ENCODE results near the gene FSIP1.

Gene FSIP1

DNA sequence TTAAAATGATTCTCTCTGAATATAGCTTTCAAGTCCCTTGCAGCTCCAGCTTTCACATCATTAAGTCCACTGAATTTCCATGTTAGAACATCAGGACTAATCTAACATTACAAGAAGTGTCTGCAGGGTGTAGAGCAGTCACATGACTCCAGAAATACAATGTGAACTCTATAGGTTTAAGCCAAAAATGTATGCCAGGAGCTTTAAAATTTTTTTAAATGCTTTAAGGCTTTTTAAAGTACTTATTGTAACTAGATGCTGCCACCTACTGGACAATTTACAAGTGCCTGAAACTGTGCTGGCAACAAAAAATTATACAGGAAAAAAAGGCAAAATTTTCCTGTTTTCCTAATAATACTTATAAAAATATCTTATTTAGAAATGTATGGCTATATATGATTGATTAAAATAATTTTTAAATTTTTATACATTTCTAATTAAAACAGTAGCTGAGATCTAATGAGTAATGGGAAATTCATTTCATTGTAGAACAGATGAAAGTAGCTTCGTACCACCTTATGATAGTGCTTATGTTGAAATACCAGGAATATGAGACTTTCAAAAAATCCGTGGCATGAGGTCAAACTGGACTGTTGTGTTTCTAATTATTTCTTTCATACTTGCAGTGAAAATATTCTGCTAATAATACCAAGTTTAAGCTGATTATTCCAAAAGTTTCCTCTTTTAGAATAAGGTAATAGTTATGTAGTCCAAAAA, 25.7 kb downstream of the FSIP1 start:
- peak; percentile 77 for DNase-seq

DNA sequence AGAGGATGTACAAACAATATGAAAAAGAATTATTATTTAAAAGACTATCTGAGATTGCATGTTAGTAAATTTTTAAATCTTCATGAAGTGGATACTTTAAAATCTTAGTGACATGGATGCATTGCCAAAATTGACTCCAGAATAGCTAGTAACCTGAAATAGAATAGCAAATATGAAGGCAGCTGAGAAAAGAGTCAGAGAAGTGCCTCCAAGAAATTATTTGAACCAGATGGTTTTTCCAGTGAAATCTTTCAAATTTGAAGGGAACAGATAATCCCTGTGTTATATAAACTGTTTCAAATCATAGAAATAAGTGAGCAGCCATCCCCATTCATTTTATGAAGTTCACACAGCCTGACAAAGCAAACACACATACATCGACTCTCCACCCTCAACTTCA, 29.6 kb downstream of the FSIP1 start:
- DNase-seq: no peak

DNA sequence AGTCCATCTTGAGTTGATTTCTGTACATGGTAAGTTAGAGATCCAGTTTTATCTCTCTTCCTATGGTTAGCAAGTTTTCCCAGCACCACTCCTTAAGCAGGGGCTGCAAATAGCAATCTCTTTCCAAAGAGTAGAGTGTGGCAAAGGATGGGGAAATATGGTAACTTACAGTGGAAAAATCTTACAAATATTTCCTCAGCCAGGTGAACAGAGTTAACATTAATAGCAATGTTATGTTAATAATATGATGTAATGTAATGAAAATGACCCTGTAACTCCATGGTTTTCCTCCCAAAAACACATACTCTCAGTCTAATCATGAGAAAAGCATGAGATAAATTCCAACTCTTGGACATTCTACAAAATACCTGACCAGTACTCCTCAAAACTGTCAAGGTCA, 30.4 kb downstream of the FSIP1 start:
- no peak for DNase-seq

DNA sequence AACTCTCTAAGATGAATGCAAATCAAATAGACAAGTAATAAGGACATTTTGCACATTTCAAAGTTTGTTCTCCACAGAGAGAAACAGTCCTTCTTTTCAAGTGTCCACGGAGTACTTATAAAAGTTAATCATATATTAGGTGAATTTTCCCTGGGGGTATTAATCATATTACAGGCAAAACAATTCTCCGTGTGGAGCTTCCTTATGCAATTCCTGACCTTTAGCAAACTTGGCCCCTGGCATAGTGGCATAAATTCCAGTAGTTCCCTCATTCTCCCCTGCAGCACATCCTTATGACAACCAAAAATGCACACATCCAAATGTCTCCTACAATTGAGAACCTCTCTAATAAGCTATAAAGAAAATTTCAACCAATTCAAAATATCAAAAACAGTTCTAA, 34.4 kb downstream of the FSIP1 start:
- no peak for DNase-seq

DNA sequence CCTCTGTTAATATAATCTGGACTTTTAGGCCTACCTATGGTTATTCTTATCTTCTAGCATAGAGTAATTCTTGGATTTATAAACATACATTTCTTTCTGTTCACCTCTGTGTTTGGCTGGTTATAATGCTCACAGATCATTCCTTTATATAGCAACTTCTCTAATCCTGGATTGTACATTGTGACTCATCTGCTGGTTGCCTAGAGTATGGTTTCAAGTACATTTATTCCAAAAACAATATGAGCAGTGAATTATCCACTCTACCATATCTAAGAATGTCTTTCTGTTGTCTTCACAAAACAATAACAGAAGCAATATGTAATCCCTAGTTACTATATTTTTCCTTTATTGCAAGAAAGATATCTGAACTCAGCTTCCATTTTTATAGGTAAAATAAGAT, 35.3 kb downstream of the FSIP1 start:
- DNase-seq: no peak

DNA sequence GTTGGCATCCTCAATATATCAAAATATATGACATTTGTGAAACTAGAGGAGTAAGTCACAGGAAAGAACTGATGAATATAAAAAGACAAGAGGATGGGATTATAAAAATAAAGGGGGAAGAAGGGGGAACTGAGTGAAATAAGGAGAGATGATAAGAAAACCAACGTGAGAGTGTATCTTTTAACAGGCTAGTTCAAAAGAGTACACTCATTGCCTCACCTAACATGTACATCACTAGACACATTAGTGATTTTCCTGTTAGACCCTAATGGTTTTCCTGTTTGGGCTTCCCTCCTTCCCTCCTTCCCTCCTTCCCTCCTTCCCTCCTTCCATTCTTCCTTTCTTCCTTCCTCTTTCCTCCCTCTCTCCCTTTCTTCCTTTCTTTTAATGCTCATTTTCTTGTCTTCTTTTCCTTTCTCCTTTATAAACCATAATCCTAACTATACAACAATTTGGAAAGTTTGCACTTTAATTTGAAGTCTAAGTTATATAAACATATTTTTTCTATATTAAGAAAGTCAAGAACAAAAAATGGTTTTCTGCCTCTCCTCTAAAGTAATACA, 35.8 kb downstream of the FSIP1 start:
- no peak for DNase-seq

DNA sequence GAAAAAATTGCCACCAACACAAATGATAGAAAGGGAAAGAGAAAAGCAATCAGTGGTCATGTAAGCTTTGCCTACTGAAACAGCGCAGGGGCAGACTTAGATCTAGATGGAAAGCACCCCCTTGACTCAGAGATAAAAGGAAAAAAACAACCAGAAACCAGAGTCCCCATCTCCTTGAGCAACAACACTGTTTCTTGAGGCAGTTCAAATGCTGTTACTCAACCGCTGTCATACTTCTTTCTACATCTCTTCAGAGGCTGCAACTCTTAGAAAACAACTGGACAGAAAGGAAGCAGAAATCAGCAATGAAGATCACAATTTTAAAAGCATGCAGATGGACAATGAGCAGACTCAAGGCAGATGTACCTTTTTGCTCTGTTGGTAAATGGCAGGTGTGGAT, 36.5 kb downstream of the FSIP1 start:
- DNase-seq: no peak

DNA sequence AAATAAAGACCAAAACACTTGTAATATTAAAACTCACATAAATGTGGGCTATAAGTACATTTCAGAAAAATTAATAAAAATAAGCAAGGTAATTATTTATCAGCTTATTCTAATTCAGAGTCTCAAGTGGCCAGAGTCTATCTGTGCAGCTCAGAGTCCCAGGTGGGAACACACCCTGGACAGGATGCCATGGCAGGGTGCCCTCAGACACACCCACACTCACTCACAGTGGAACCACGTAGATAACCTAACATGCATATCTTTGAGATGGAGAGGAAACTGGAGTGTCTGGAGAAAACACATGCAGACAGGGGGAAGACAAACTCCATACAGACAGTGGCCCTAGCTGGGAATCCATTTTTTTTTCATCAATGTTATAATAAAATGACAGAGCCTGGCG, 37.2 kb downstream of the FSIP1 start:
- DNase-seq: no peak

DNA sequence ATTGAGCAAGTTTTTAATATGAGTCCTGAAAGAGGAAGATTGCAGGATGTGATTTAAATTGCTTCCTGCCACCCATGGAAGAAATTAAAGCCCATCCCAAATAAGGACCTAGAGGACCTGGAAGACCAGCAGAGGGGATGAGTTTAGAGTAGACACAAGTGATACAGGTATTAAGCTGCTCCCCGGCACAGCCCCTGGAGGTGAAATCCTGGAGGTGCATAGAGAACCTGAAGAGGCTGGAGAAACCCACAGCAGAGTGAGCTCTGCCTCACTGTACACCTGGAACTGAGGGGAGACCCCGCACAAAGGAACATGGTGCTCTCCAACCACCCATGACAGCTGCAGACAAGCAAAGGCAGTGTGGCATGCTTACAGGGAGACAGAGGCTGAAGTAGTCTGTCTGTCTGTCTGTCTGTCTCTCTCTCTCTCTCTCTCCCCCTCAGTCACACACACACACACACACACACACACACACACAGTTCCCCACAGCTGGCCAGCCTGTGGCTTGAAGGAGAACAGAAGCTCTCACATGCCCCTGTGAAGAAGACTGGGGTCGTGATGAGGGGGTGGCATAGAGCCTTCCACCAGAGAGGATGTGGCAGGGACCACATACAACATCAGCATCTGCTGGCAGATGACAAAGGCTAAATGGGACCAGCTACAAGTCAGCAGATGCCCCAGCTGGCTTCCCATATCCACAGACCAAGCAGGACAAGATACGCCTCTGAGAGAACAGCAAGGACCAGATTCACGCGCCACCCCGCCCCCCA, 38.1 kb downstream of the FSIP1 start:
- peak; percentile 3 for DNase-seq

DNA sequence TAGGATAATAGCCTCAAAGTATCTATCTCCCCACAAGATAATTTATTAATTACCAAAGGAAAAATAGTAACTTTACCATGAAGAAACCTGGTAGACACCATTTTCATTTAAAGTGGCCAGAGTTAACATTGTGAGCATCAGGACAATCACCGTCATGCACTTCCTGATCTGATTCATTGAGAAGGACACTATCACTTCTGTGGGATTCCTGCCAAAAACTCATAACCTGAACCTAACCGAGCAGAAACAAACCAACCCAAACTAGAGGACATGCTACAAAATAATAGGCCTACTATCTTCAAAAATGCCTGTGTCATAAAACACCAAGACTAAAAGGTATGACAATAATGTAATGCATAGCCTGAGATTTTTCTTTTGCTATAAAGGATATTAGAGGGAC, 39.0 kb downstream of the FSIP1 start:
- no peak for DNase-seq

DNA sequence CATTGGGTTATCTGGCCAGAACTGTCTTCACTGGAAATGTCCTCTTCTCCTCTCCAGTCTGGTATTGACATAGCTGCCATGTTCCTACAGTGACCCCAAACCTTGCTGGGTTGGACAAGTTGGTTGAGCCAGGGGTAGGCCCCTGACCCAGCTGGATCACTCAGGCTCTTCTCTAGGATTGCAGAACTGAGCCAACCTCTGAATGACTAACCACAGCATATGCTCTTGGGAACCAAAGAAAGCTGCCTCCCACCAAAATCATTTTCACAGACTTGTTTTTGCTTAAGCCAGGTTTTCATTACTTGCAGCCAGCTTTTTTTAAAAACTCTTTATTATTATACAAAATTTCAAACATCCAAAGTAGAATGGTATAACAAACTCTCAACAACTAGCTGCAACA, 41.4 kb downstream of the FSIP1 start:
- DNase-seq: no peak

DNA sequence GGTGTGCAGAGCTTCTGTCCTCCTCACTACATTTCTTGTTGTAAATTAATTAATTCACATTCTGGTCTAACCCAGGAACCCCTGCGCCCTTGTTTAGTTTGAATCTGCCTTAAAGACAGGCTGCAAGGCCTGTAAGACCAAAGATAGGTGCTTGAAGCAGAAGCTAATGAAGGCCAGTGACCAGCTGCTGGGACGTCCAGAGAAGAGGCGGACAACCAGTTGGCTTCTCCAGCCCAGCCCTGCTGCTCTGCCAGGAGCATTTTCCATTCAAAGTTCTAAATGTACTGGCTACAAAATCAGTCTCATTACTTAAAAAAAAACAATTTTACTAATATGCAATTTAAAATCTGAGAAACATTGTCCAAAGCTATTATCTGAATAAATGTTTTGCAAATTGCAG, 43.6 kb downstream of the FSIP1 start:
- DNase-seq: no peak

DNA sequence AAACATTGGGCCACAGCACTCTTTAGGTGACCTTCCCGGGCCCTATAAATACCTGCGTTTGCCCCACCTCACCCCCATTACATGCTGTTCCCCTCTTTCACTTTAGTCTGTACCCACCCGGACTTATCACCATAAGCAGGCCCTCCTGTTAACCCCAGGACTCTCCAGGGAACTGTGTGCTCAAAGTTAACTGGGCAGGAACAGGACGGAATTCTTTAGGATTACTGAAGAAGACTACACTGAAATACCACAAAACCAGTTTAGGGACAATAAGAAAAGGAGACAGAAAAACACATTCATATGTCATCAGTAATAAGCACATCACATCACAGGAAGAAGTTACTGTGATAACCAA, 45.5 kb downstream of the FSIP1 start:
- DNase-seq: no peak

DNA sequence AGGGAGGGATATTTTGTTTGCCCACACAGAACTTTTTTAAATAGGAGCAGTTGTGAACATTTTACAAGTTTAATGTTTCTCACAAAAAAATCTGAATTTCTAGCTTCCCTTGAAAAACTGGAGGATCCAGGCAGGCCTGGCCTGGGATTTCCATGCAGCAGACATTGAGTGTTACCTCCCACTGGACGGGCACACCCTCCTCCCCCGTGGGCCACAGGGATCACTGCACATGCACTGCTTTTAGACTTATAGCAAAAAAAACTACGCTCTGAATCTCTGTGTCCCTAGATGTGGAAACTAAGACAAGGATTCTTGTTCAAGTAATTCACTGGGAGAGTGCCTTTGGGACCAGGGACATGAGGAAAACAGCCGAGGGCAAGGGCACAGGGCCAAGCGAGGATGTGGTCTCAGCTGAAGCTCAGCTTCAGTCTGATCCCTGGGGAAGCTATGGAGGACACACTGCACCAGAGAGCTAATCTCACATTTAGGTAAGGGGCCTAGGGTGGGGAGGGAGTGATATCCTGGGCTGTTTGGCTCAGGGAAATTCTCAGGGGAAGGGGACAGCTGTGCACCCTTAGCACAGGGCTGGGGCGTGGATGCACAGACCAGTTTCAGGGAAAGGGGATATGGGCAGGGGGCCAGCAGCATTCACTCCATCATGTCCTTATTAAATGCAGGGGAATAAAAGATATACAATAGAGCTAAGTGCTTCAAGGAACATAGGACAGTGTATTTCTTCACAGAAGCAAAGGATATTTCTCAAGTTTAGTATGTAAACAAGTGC, 46.0 kb downstream of the FSIP1 start:
- DNase-seq: no peak

DNA sequence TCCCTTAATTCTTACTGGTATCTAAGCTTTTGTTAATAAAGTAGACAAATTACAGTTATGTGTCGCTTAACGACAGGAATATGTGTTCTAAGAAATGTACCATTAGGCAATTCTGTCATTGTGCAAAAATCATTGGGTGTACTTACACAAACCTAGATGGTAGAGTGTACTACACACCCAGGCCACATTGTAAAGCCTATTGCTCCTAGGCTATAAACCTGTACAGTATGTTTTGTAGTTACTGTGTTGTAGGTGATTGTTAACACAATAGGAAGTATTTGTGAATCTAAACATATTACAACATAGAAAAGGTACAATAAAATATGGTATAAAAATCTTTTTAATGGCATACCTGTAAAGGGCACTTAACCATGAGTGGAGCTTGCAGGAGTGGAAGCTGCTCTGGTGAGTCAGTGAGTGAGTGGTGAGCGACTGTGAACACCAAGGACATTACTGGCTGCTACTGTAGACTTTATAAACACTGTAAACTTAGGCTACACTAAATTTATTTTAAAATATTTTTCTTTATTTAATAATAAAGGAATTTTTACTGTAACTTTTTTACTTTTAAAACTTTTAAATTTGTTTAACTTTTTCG, 47.4 kb downstream of the FSIP1 start:
- no peak for DNase-seq

DNA sequence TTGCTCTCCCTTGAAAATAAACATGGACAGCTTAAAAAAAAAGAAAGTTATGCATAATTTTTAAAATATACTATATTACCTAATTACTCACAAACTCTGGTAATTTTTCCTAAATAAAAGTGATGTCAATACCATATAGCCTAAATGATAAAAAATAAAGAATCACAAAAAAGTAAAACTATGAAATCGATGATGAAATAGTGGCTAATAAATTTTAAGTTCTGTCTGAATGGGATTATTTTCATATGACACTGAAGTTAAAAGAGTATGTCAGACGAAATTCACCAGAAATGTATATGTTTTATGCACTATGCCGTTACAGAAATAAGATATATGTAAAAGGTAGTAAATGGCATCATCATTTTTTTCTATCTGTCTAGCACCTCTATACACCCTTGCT, 51.4 kb downstream of the FSIP1 start:
- no peak for DNase-seq

DNA sequence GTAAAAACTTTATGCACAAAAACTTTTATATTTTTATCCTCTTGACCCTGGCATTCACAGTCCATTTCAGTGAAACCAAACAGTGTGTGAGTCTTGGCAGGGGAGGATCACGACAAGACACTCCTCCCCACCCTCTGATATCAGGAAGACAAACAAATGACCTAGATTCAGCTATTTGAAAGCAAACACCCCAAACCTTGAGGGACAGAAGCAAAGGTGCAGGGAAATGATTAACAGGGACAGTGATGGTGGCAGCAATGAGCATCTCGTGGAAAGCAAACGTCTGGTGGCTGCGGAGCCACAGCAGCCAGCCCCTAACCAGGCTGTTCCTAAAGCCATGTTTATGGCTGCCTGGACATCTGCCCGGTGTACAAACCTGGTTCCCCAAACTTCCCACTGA, 52.1 kb downstream of the FSIP1 start:
- peak; percentile 52 for DNase-seq

DNA sequence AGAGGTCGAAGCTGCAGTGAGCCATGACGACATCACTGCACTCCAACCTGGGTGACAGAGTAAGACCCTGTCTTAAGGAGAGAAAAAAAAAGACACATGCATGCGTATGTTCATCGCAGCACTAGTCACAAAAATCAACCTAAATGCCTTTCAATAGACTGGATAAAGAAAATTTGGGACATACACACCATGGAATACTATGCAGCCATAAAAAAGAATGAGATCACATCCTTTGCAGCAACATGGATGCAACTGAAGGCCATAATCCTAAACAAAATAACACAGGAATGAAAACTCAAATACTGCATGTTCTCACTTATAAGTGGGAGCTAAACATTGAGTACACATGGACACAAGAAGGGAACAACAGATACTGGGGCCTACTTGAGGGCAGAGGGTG, 53.1 kb downstream of the FSIP1 start:
- DNase-seq: no peak

DNA sequence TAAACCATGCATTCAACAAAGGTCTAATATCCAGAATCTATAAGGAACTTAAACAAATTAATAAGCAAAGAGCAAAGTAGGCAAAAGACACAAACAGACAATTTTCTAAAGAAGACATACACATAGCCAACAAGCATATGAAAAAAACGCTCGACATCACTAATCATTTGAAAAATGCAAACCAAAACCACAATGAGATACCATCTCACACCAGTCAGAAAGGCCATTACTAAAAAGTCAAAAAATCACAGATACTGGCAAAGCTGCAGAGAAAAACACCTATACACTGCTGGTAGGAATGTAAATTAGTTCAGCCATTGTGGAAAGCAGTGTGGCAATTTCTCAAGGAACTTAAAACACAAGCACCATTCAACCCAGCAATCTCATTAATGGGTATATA, 53.8 kb downstream of the FSIP1 start:
- DNase-seq: no peak

DNA sequence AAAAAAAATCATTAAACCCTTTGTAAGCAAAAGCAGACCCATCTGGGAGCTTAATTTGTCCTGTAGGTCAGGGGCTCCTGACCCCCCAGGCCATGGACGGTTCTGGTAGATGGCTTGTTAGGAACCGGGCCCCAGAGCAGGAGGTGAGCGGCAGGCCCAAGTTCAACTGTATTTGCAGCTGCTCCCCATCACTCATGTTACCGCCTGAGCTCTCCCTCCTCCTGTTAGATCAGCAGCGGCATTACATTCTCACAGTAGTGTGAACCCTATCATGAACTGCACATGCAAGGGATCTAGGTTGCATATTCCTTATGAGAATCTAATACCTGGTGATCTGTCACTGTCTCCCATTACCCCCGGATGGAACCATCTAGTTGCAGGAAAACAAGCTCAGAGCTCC, 60.7 kb downstream of the FSIP1 start:
- no peak for DNase-seq

DNA sequence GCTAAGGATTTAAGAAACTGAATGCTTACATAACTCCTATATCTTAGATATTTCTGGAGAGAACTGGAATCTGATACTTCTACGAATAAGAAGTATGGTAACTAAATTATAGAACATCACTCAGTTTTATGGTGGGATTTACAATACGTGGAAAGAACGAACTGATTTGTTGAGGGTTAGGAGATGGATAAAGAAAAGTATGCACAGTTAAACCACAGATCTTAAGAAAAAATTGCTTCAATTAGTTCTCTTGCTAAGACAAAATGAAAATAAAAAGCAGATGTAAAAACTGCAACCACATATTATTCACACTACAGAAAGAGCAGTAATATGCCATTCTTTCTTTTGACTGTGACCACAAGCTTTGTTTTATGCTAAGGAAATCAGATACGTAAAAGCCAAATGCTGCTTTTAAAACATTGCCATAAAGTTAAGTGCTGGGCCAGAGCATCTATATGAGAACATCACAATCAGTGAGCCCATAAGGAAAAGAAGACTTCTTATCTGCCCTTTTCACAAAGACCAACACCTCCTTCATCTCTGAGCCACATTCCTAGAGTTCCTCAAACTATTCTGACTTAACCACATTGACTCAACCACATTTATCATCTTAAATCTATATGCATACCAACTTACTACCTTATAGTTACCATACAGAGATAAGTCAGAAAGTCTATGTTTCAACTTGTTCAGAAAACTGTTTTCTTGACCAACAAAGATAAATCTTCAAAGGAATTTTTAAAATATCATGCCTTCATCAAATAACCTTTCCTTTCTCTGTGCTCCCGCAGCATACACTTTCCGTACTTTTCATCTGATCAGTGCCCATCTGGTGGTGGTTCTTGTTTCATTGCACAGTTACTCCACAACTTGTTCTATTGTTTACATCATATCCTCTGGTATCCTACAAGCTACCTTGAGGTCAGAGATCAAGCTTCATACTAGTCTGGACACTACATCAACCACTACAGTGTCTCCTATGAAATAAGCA, 61.7 kb downstream of the FSIP1 start:
- no peak for DNase-seq

DNA sequence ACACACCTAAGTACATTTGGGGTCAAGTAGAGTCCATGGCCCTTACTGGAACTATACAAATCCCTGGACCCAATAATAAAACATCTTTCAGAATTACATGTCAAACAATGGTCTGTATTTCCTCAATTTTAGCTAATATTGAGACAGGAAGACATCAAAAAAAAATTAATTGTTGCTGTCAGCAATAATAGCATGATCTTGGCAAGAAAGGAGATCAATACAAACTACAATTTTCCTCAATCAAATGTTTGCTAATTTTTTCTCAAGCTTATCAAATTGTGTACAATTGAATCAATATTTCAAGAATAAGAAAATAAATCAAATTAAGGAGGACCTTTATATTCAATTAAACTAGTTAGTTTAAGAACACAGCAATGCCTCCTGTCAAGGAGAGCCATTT, 62.6 kb downstream of the FSIP1 start:
- no peak for DNase-seq

All from DMS53 (cell line).